ENCODE data around the gene OR52N5. TPM values are rescaled to one million over a fixed set of nuclear protein-coding genes. Genes with fewer than 3 reads are reported as not detected.
A peak's percentile ranks its signal among the peaks of the same experiment; 100 is the strongest.

OR52N5 gene
- total and polyA plus RNA-seq, 9 of the 15 experiments (the other 6 are each of a cell fraction or from before 2014, with no cell fraction given), result not detected

DNA sequence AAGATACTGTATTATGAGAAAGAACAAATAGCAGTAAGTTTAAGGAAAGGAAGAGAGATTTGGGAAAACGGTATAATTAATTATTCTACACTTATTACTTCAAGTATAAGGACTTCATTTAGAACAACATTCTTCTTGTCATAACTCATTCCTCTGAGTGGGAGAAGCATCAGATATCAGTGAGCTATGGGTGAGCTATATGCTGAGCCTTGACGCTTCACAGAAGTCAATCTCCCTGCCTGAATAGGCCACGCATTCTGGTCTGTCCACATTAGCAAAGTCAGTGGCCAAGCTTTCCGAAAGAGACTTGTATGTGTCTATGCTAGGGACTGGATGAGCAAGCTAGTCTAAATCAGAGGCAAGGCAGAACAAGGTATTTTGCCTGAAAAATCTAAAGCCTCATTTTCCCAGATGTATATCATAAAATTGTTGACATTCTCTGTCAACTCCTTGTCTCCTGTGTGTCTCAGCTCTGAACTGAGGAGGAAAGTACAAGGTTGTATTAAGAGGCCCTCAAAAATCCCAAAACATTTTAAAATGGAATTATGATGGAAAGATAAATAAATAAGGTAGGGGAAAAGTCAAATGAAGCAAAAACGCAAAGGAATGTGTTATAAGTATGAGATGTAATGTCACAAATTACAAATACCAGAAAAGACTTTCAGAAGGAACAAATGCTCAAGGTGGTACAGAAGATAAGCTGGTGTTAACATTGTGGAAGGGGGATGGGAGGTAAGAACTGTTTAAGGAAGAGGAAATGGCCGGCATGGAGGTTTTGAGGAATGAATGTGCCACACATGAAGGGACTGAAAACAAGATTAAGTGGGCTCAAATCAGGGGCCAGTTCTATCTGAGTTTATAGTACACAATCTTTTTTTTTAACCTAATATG, 27.0 kb upstream of the OR52N5 start (continued):
- TF ChIP-seq RBM39 (optimal IDR thresholded peaks at IDR 0.05; ENCODE audit: low read depth, low read length), result no peak
- TF ChIP-seq, protein P1, sequence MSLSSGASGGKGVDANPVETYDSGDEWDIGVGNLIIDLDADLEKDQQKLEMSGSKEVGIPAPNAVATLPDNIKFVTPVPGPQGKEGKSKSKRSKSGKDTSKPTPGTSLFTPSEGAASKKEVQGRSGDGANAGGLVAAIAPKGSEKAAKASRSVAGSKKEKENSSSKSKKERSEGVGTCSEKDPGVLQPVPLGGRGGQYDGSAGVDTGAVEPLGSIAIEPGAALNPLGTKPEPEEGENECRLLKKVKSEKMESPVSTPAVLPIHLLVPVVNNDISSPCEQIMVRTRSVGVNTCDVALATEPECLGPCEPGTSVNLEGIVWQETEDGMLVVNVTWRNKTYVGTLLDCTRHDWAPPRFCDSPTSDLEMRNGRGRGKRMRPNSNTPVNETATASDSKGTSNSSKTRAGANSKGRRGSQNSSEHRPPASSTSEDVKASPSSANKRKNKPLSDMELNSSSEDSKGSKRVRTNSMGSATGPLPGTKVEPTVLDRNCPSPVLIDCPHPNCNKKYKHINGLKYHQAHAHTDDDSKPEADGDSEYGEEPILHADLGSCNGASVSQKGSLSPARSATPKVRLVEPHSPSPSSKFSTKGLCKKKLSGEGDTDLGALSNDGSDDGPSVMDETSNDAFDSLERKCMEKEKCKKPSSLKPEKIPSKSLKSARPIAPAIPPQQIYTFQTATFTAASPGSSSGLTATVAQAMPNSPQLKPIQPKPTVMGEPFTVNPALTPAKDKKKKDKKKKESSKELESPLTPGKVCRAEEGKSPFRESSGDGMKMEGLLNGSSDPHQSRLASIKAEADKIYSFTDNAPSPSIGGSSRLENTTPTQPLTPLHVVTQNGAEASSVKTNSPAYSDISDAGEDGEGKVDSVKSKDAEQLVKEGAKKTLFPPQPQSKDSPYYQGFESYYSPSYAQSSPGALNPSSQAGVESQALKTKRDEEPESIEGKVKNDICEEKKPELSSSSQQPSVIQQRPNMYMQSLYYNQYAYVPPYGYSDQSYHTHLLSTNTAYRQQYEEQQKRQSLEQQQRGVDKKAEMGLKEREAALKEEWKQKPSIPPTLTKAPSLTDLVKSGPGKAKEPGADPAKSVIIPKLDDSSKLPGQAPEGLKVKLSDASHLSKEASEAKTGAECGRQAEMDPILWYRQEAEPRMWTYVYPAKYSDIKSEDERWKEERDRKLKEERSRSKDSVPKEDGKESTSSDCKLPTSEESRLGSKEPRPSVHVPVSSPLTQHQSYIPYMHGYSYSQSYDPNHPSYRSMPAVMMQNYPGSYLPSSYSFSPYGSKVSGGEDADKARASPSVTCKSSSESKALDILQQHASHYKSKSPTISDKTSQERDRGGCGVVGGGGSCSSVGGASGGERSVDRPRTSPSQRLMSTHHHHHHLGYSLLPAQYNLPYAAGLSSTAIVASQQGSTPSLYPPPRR (CRISPR knock-in tag; IDR thresholded peaks at IDR 0.05; ENCODE audit: borderline replicate concordance), result no peak
- TF ChIP-seq BRCA1 (IDR thresholded peaks at IDR 0.05), result no peak
- TF ChIP-seq BRCA1 (CRISPR knock-in tag; IDR thresholded peaks at IDR 0.05), result no peak
- 0 out of 2 replicates have a peak, but pooled peaks have one; percentile 40 for TF ChIP-seq NCOA1 (IDR thresholded peaks at IDR 0.05; ENCODE audit: low read depth)
- TF ChIP-seq NRF1 (conservative IDR thresholded peaks at IDR 0.05 in 1 of 2, IDR thresholded peaks at IDR 0.05 in 1 of 2), result no peak
- no peak for TF ChIP-seq LCOR (CRISPR knock-in tag; IDR thresholded peaks at IDR 0.05)
- no peak for TF ChIP-seq GABPB2 (CRISPR knock-in tag; conservative IDR thresholded peaks at IDR 0.05)
- TF ChIP-seq, protein P2, sequence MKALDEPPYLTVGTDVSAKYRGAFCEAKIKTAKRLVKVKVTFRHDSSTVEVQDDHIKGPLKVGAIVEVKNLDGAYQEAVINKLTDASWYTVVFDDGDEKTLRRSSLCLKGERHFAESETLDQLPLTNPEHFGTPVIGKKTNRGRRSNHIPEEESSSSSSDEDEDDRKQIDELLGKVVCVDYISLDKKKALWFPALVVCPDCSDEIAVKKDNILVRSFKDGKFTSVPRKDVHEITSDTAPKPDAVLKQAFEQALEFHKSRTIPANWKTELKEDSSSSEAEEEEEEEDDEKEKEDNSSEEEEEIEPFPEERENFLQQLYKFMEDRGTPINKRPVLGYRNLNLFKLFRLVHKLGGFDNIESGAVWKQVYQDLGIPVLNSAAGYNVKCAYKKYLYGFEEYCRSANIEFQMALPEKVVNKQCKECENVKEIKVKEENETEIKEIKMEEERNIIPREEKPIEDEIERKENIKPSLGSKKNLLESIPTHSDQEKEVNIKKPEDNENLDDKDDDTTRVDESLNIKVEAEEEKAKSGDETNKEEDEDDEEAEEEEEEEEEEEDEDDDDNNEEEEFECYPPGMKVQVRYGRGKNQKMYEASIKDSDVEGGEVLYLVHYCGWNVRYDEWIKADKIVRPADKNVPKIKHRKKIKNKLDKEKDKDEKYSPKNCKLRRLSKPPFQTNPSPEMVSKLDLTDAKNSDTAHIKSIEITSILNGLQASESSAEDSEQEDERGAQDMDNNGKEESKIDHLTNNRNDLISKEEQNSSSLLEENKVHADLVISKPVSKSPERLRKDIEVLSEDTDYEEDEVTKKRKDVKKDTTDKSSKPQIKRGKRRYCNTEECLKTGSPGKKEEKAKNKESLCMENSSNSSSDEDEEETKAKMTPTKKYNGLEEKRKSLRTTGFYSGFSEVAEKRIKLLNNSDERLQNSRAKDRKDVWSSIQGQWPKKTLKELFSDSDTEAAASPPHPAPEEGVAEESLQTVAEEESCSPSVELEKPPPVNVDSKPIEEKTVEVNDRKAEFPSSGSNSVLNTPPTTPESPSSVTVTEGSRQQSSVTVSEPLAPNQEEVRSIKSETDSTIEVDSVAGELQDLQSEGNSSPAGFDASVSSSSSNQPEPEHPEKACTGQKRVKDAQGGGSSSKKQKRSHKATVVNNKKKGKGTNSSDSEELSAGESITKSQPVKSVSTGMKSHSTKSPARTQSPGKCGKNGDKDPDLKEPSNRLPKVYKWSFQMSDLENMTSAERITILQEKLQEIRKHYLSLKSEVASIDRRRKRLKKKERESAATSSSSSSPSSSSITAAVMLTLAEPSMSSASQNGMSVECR (CRISPR knock-in tag; IDR thresholded peaks at IDR 0.05), result no peak
- no peak for TF ChIP-seq ZNF699 (CRISPR knock-in tag; IDR thresholded peaks at IDR 0.05; ENCODE audit: insufficient replicate concordance)
- TF ChIP-seq DDX20 (tag; IDR thresholded peaks at IDR 0.05; ENCODE audit: low read depth), result no peak
- TF ChIP-seq, protein P3, sequence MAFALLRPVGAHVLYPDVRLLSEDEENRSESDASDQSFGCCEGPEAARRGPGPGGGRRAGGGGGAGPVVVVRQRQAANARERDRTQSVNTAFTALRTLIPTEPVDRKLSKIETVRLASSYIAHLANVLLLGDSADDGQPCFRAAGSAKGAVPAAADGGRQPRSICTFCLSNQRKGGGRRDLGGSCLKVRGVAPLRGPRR (CRISPR knock-in tag; IDR thresholded peaks at IDR 0.05), result no peak
- TF ChIP-seq, protein P4, sequence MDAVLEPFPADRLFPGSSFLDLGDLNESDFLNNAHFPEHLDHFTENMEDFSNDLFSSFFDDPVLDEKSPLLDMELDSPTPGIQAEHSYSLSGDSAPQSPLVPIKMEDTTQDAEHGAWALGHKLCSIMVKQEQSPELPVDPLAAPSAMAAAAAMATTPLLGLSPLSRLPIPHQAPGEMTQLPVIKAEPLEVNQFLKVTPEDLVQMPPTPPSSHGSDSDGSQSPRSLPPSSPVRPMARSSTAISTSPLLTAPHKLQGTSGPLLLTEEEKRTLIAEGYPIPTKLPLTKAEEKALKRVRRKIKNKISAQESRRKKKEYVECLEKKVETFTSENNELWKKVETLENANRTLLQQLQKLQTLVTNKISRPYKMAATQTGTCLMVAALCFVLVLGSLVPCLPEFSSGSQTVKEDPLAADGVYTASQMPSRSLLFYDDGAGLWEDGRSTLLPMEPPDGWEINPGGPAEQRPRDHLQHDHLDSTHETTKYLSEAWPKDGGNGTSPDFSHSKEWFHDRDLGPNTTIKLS (IDR thresholded peaks at IDR 0.05; ENCODE audit: borderline replicate concordance, low read depth), result no peak
- TF ChIP-seq TEAD4 (IDR thresholded peaks at IDR 0.05; ENCODE audit: low read length), result peak; percentile 88
- TF ChIP-seq TEAD4 (CRISPR knock-in tag; IDR thresholded peaks at IDR 0.05; ENCODE audit: borderline replicate concordance), result no peak
- no peak for TF ChIP-seq ZNF165 (CRISPR knock-in tag; IDR thresholded peaks at IDR 0.05; ENCODE audit: borderline replicate concordance)
- TF ChIP-seq RNF2 (IDR thresholded peaks at IDR 0.05), result peak; percentile 54; the same call in 1 of the 2 replicates

Measured in K562 (cell line).